NCI-H526 (cell line): Measurements from ENCODE around the gene MED13L.

Source experiments
- DNase-seq, 2 experiments: peaks; one replicate each; lab custom pipeline; 2025; lab: John Stamatoyannopoulos, UW

The MED13L gene

DNA sequence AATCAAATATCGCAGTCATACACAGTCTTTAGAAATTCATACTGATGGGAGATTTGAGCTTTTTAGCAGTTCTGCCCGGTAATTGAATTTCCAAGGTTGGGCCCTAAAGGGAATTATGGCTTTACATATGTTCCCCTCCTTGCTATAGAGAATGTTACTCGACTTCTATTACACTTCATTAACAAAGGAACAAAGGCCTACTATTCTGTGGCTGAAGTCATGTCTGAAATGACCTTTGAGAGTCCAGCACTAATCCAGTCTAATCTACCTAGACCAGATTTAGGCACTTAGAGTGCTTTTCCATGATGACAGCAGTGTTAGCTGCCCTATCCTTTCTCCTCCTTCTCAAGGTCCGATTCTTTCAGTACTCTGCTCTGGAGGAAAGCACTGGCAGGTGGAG, 305.3 kb downstream of the MED13L start:
- no peak for DNase-seq

DNA sequence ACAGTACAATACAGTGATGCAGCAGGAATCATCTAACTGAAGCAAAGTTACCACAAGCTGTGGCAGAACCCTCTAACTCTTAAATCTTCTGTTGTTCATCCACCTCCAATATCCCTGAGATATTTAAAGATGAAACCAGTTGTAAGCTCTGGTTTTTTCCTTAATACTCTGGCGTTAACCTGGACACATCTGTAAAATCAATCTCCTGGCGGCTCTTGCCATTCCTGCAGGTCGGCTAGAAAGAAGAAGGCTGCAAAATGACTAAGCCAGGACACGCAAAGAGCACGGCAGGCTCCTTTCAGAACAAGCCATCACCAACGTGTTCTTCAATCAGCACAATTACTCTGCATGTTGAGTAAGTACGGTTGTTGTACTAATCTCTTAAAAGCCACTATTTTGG, 309.3 kb downstream of the MED13L start:
- no peak for DNase-seq

DNA sequence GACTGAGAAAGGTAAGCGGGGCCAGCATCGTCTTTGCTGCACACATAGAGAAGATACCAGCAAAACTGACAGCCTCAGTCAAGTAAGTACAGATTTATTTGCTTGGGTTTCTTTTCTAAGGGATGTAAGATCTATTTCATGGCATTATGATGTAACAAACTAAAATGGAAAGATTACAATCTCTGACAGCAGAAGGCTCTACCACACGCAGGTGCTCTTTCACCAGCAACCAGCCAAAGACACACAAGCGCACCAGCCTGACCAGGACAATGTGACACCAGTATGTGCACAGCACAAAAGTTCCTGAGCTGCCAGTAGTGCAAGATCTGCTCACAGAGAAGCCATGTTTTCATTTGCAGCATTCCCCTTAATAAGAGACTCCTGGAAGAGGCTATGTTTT, 311.1 kb downstream of the MED13L start:
- no peak for DNase-seq

DNA sequence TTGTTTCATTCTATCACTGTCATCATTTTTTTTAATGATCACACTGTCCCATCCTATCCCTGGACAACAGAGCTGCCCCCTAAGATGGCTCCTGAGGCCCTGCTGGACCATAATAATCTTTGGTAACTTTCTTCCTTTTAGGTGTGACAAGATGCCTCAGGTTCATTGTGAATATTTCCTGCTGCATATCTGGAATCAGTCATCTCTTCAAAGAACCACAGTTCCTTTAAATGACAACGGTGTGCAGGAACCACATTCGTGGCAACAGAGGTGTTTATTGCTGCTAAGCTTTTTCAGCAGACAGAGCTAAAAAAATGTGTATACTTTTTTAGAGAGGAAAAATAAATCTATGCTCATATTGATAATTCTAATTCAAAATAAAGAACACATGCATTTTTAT, 312.9 kb downstream of the MED13L start:
- no peak for DNase-seq

DNA sequence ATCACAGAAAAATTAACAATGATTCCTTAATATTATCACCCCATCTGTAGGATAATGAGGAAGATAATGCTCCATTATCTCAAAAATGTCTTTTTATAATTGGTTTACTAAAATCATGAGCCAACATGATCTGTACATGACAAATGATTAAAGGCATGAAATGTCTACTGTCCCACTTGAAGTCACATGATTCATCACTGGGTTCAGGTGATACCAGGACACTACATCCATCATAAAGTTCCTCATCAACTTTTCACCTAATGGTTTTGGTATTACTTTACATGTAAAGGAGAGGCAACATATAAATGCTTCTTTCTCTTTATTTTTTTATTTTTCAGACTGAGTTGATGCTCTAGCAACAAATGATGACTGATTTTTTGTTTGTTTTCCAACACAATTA, 313.3 kb downstream of the MED13L start:
- no peak for DNase-seq

DNA sequence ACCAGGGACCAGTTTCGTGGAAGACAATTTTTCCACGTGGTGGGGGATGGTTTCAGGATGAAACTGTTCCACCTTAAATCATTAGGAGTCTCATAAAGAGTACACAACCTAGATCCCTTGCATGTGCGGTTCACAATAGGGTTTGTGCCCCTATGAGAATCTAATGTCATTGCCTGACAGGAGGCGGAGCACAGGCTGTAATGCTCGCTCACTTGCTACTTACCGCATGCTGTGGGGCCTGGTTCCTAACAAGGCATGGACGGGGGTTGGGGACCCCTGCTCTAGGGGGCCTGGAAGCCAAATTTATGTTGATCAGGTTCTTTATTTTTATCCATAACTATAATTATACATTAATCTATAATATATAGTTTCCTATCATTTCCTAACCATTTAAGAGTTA, 315.3 kb downstream of the MED13L start:
- DNase-seq = no peak

DNA sequence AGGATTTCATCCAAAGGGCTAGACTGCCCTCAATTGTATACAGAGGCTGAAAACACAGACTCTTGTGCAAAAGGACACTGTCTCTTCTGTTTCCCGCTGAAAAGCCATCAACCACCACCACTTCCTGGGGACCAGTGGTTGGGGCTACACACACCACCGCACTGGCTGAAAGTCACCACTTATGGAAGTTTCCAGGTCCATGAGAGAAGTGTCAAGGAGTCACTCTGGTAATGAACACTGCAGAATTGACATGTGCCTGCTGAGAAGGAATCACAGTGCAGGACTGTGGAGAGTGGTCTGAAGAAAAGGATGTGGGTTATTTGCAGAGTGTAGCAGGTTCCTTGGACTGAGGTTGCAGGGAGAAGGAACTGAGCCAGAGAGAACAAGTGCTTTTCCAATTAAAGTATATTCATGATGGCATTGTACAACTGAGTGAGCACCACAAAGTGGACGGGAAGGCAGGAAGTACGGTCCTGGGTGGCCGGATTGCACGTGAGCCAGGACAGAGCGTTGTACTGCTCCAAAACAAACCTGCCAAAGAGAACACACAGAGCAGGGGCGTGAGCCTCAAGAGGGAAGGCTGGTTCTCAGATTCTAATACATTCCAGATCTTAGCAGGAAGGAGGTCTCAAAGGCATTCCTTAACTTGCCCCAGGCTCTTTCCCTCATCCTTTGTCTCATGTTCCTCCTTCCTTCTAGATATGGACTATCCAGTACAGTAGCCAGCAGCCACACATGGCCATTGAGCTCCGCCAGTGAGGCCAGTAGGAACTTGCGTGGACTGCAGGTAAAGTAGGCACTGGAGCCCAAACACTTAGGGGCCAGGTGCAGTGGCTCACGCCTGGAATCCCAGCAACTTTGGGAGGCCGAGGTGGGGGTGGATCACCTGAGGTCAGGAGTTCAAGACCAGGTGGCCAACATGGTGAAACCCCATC, 316.4 kb downstream of the MED13L start:
- DNase-seq = no peak

DNA sequence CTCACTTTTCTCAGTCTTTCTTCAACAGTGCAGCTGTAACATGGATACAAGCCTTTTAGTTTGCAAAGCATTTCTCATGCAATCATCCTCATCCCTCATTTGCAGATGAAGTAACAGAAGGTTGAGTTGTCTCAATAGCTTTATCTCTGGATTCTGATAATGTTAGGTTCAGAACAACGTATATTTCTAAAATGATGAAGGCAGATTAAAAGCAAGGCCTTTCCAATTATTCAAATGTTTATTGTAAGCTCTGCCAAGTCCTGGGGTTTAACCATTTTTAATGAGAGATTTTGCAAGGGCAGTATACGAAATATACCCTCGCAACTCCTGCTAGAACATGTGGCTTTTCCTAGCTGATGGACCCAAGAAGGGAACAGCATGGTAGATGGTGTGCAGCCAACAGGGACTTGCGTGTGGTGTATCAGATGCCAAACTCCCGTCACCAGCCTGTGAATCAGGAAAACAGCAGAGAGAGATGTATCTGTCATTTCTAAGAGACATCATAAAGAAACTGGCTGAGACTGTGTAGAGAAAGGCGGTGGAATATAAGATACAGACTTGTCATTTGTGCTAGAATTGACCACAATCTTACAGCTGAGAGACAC, 319.7 kb downstream of the MED13L start:
- no peak for DNase-seq

DNA sequence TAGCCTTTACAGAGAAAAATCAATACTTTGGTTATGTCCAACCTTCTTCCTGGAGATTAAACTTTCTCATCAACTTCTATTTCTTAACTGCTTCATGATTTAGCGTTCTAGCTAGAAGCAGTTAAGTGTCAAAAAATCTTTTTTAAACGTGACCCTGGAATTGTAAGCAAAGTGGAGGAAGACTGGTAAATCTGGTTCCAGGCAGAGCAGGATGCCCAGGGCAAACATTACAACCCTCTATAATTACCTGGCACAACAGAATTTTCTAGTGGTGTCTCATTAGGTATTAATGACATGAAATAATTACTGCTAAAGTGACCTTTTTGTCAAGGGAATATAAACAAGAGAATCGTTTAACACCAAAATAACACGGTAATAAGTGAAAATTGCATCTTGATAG, 320.8 kb downstream of the MED13L start:
- no peak for DNase-seq

DNA sequence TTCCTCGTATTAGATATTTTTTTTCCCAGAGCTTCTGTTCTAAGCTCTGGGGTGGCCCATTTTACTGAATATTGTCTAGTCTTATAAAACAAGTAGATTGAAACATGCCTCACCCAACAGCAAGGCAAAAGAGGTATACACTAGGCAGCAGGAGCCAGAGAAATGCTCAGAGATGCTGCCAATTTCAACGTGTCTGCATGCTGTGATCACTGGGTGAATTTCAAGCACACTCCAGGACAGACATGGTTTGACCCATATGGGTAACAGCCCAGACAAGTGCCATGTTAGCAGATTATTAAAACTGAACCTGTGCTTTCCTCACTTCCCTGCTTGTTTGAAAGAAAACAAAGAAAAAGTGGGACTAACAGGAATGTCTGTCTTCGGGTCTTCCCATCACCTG, 321.3 kb downstream of the MED13L start:
- DNase-seq = no peak

DNA sequence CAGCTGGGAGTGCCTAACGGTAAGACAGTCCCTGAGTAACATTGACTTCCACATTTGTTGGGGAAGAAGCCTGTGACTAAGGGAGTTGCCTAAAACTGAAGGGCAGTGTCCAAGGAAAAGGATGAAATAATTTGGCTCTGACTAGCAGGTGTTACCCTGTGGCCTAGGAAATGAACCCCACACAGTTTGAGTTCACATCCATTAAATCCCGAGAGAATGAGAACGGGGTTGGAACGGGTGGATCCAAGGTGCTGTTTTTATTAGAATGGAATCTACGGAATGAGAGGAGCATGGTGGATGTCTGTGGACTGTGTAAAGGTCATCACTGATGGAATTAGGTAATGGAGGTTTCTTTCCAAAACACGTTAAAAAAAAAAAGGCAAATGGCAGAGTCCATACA, 324.0 kb downstream of the MED13L start:
- no peak for DNase-seq

DNA sequence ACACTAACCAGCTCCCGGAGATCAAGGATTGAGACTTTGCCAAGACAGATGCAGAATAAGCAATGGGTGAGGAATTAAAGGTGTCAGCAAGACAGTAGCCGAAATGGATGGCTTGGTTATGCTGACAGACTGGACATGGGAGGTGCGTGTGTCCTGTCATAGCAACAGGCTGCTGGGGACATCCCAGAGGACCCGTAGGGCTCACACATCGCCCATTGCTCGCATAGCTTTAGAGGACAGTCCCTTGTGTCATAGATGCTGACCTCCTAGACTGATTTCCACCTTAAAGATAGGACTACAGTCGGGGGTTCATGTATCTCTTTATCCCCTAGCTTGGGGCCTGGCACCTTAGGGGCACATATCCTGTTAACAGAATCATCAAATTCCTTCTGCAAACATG, 324.5 kb downstream of the MED13L start:
- DNase-seq = no peak

DNA sequence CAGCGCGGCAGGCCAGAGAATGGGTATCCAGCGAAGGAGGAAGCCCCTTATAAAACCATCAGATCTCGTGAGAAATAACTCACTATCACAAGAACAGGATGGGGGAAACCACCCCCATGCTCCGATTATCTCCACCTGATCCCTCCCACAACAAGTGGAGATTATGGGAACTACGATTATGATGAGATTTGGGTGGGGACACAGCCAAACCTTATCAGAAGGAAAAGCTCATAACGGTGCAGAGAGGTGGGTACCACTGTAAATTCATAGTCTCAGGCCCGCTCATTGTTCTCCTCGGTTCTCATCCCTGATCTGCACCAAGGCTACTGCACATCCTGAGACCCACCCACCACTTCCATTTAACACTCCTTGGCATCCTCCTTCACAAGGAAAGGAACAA, 326.5 kb downstream of the MED13L start:
- DNase-seq = no peak

DNA sequence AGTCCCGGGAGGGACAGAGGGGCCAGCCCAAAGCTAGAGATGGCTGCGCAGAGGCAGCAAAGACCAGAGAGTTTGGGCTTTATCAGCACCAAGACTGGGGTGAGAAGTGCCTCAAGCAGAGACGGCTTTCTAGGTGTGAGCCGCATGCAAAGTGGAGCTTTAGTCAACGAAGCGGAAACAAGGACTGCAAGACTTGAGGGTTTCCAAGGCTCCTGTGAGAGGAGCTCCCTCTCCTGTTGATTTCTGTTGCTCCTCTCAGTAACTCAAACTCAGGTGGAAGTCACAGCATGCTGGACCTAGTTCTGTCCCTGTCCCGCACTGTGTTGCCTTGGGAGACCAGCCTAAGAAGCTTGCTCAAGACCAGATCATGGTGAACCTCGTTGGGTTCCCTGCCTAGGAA, 327.8 kb downstream of the MED13L start:
- no peak for DNase-seq

DNA sequence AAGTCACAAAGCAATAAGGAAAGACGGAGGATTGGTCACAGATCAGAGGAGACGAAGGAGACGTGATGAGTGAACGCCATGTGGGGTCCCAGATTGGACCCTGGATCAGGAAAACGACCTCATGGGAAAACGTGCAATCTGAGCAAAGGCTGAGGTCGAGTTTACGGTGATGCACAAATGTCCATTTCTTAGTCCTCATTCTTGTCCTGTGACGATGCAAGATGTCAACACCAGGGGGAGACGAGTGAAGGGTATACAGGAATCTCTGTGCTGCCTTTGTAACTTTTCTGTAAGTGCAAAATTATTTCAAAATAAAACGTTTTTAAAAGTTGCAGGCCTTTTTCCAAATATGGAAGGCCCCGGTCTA, 329.8 kb downstream of the MED13L start:
- no peak for DNase-seq

DNA sequence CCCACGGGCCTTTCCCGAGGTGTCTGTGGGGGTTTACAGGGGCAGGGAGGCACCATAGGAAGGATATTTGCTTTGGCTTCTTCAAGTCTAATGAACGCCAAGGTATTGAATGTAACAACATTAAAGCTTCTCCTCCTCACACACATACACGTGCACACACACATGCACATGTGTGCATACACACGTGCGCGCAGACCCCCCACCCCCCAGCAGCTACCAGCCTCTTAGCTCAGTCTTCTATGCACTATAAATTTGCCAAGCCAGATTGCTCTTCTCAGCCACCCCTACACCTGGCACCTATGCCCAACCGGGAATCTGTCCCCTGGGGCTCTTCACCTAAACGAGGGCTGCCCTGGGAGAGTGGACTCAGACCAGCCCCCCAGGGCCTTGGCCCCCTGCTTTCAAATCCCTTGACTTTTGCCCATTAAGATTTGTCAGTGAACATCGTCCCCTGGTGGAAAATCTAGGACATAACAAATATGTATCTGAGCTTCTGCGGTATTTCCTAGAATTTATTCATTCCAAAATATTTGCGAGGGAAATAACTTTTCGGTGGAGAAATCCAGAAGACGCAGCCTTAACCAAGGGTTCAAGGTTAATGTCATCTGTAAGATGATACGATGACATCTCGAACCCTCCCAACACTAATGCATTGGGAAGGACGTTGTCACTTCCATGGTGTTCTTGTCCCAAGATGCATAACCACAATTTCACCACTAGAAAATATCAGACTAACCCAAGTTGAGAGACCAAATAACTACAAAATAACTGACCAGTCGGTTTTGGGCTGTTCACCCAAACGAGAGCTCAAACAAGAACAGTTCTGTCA, 330.4 kb downstream of the MED13L start:
- DNase-seq = no peak

DNA sequence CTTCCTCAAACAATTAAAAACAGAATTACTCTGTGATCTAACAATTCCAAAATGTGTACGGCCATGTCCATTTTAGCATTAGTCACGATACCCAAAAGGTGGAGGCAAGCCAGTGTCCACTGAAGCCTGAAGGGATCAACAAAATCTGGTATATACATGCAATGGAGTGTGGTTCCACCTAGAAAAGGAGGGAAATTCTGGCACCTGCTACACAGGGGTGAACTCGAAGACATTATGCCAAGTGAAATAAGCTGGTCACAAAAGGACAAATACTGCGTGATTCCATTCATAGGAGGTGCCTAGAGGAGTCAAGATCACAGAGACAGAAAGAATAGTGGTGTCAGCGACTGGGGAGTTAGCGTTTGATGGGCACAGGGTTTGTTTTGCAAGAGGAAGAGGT, 331.4 kb downstream of the MED13L start:
- no peak for DNase-seq

DNA sequence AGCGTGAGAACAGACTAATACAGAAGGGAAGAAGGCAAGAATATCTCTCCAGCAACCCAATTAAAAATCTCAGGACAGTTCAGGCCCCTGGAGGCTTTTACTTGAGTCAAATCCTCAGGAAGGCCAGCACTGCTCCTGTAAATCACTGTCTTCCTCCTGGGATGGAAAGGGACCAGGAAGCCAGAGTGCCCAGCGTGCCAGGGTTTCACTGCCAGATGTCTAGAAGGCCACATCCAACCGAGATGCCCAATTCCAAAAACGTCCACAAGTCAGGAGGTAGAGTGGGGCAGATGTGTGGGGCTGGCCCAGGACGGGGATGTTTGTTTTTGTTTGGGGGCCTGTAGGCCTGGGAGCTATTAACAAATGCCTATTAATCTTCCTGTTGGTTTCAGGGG, 332.0 kb downstream of the MED13L start:
- no peak for DNase-seq

DNA sequence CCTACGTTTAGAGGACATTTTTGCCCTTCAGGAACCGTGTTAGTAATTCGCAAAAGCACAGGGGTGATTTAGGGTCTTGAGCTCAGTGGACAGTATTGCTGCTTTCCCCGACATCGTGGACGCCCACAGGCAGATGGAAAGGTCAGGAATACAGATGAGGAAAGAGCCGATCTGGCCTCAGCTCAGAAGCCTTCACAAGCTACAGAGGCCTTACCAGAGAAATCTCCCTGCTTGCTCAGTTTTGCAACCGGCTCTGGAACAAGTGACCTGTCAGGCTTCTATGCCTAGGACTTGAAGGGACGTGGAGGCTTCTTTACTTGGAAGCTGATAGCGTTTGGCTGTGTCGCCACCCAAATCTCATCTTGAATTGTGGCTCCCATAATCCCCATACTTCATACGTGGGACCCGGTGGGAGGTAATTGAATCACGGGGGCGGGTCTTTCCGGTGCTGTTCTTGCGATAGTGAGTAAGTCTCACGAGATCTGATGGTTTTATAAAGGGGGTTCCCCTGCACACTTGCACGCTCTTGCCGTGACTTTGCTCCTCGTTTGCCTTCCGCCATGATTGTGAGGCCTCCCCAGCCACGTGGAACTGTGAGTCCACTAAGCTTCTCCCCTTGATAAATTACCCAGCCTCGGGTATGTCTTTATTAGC, 332.5 kb downstream of the MED13L start:
- no peak for DNase-seq

DNA sequence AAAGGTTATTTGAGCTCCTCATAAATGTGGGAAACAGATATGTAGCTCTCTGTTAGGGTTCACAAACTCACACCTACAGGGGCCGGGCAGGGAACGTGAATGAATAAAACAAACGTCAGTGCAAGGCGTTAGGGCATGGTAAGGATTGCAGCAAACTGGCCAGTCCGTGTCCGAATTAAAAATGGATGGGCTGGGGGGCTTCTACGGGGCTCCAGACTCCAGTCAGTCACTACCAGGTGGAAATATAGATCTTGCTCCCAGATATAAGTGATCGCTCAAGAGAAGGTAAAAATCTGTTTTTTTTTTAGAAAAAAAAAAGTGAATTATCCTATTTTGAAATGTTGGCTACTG, 333.1 kb downstream of the MED13L start:
- DNase-seq = no peak

DNA sequence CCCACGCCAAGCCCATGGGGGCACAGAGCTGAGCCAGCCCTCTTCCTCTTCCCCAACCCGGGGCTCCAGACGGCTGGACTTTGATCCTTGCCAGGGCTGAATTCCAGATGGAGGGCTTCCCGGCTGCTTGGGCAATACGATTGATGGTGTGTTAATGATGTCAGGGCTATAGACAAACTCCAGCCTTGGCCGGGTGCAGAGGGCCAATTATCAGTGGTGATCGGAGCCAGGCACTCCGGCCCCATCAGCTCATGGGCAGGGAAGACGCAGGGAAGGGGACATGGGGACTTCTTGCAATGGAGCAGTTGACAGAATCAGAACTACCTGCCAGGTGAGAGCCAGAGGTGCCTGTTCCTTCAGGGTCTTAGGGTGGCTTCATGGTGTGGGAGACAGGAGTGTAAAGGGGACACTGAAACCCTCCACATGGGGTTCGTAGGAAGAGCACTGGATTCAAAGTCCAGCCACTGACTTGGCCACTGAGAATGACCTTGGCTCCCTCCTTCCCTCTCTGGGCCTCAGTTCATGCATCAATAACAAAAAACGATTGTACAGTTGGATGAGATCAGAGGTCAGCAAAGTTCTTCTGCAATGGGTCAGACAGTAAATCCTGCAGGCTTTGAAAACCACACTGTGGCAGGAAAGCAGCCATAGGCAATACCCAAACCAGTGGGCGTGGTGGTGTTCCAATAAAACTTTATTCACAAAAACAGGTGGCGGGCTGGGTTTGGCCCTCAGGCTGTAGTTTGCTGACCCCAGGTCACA, 333.7 kb downstream of the MED13L start:
- DNase-seq = no peak

DNA sequence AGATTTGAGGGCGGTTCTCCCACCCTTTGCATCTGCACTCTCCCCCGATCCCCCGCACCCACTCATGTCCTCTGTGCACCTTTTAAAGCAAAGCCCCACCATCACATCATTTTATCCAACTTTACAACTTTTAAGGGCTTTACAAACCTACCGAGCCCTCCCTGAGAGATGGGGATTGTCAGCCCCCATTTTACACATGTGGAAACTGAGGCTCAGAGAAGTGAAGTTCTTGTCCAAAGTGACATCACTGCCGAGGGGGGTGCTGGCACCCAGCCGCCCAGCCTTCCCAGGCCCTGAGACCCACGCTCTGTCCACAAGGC, 334.2 kb downstream of the MED13L start:
- DNase-seq = no peak
